Measurements from ENCODE around the gene NETO1.

DNA sequence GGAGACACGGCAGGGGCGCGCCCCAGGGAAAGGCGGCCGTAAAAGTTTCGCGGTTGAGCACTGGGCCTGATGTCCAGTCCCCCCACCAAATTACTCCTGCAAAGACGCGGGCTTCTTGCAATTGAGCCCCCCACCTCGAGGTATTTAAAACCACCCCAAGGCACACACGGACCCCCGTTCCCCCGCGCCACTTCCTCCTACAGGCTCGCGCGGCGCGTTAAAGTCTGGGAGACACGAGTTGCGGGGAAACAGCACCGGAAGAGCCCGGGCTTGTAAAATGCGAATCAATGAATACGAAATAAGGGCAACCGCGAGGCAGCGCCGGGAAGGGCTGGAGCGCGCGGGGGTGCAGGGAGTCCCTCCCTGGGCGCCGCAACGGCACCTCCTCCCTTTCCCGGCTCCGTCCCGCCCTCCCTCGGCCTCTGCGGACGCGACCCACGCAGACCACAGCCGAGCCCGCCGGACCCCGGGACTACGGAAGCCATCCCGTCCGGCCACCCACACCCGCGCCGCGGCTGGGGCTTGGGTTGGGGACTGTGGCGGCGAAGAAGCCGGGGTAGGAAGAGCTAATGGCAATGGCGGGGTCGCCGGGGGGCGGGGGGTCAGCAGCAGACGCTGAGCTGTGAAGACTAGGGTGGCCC is 918 bp upstream of the NETO1 start:
- TF ChIP-seq, protein P1, sequence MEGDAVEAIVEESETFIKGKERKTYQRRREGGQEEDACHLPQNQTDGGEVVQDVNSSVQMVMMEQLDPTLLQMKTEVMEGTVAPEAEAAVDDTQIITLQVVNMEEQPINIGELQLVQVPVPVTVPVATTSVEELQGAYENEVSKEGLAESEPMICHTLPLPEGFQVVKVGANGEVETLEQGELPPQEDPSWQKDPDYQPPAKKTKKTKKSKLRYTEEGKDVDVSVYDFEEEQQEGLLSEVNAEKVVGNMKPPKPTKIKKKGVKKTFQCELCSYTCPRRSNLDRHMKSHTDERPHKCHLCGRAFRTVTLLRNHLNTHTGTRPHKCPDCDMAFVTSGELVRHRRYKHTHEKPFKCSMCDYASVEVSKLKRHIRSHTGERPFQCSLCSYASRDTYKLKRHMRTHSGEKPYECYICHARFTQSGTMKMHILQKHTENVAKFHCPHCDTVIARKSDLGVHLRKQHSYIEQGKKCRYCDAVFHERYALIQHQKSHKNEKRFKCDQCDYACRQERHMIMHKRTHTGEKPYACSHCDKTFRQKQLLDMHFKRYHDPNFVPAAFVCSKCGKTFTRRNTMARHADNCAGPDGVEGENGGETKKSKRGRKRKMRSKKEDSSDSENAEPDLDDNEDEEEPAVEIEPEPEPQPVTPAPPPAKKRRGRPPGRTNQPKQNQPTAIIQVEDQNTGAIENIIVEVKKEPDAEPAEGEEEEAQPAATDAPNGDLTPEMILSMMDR (IDR thresholded peaks at IDR 0.05) = no peak
- no peak for TF ChIP-seq POLR2AphosphoS5 (IDR thresholded peaks at IDR 0.05)

Measured in sigmoid colon (tissue), 4 donors.